HCT116 (cell line): ENCODE measurements around the gene HOMER2. TPM values are rescaled to one million over a fixed set of nuclear protein-coding genes. Genes with fewer than 3 reads are reported as not detected.

Experiments used
- ATAC-seq: fragments of 200-7000 bp; cut with Tn5 transposase; 2 replicates; pipeline ENCODE4 v1.9.1; 2020; ENCODE audit warnings: mild to moderate bottlenecking, moderate library complexity
- BruUV-seq: library from RNA; stranded (reverse); fragments of 400-500 nt; replicated peaks from 2 replicates; lab custom pipeline; 2021; lab: Mats Ljungman, UMichigan
- CTCF ChIA-PET: fragments of 300-600 bp; sonication (Branson Sonifier 250); formaldehyde crosslinking; loops from one replicate; lab custom pipeline; 2021; ENCODE audit warnings: antibody characterized with exemption; lab: Charles Lee
- POLR2A ChIA-PET: fragments of 300-600, 350-600 bp; sonication (Branson Sonifier 250); formaldehyde crosslinking; loops from one replicate; lab custom pipeline; 2021; ENCODE audit warnings: antibody characterized with exemption; lab: Charles Lee
- RAD21 ChIA-PET, 2 experiments: fragments of 300-600 bp; sonication (Branson Sonifier 250); formaldehyde crosslinking; loops; one replicate each; lab custom pipeline; 2023; ENCODE audit warnings: low total read pairs in 2 of 2; ENCODE audit not compliant: uncharacterized antibody in 2 of 2, unreplicated experiment in 2 of 2, low non-redundant PET in 1 of 2; lab: Charles Lee
- DNase-seq: peaks from one replicate; pipeline ENCODE4 v3.0.0-alpha.2; 2010; ENCODE audit warnings: low read depth, low spot score
- H2AFZ ChIP-seq: fragments of 200-600 bp; shearing (Covaris generic), sonication (generic); 2 replicates; pipeline ENCODE4 v1.6.1; 2017; ENCODE audit warnings: low read depth, mixed run types, mixed read lengths, antibody characterized with exemption, low read length; ENCODE audit not compliant: poor library complexity, severe bottlenecking
- H3K27ac ChIP-seq: 2 replicates; pipeline ENCODE4 v1.5.1; 2012; ENCODE audit warnings: low read depth, low read length
- H3K27me3 ChIP-seq: fragments of 200-600 bp; sonication (generic); 2 replicates; pipeline ENCODE4 v1.6.1; 2016; ENCODE audit warnings: mixed run types, low read length, mixed read lengths; ENCODE audit not compliant: insufficient read depth
- H3K36me3 ChIP-seq, 2 experiments: fragments of 200-500 bp in 1 of 2; fragments of 200-600 bp in 1 of 2; sonication (Bioruptor generic) in 1 of 2; sonication (generic) in 1 of 2; 2 replicates each; pipeline versions ENCODE4 v1.5.1 to v1.6.1; 2014 to 2016; ENCODE audit warnings: low read length in 2 of 2, inconsistent platforms in 1 of 2, mixed read lengths in 1 of 2, mixed run types in 1 of 2; ENCODE audit not compliant: insufficient read depth in 2 of 2, control insufficient read depth in 1 of 2
- H3K4me1 ChIP-seq, 2 experiments: fragments of 200-600 bp in 1 of 2; sonication (generic) in 1 of 2; 2 replicates each; pipeline versions ENCODE4 v1.5.1 to v1.6.1; 2012 to 2017; ENCODE audit warnings: low read length in 2 of 2, inconsistent platforms in 1 of 2, mild to moderate bottlenecking in 1 of 2, mixed read lengths in 1 of 2, mixed run types in 1 of 2, moderate library complexity in 1 of 2; ENCODE audit not compliant: insufficient read depth in 2 of 2, control insufficient read depth in 1 of 2
- H3K4me2 ChIP-seq: fragments of 200-600 bp; sonication (generic); 2 replicates; pipeline ENCODE4 v1.6.1; 2017; ENCODE audit warnings: mixed run types, low read length, mixed read lengths
- H3K4me3 ChIP-seq, 2 experiments: fragments of 200-600 bp in 1 of 2; sonication (generic) in 1 of 2; replicated peaks in 1 of 2; 2 replicates each; pipeline ENCODE4 v1.5.1; 2011 to 2016; ENCODE audit warnings: low read length in 2 of 2, control low read depth in 1 of 2, low read depth in 1 of 2, mild to moderate bottlenecking in 1 of 2, mixed read lengths in 1 of 2, mixed run types in 1 of 2
- H3K79me2 ChIP-seq: fragments of 200-600 bp; sonication (generic); 2 replicates; pipeline ENCODE4 v1.6.1; 2017; ENCODE audit warnings: mild to moderate bottlenecking, mixed run types, low read length, moderate library complexity, mixed read lengths; ENCODE audit not compliant: insufficient read depth
- H3K9ac ChIP-seq: fragments of 200-600 bp; sonication (generic); 2 replicates; pipeline ENCODE4 v1.6.1; 2016; ENCODE audit warnings: low read length, mixed read lengths
- H3K9me2 ChIP-seq: fragments of 200-600 bp; sonication (generic), shearing (Covaris generic); 2 replicates; pipeline ENCODE4 v1.6.1; 2017; ENCODE audit warnings: mixed run types, mild to moderate bottlenecking, moderate library complexity; ENCODE audit not compliant: insufficient read depth
- H3K9me3 ChIP-seq, 2 experiments: fragments of 200-500 bp in 1 of 2; fragments of 200-600 bp in 1 of 2; sonication (Bioruptor generic) in 1 of 2; sonication (generic) in 1 of 2; 2 replicates each; pipeline ENCODE4 v1.6.1; 2014 to 2017; ENCODE audit warnings: low read length in 2 of 2, mixed read lengths in 2 of 2, inconsistent platforms in 1 of 2, low read depth in 1 of 2, mild to moderate bottlenecking in 1 of 2, mixed run types in 1 of 2, moderate library complexity in 1 of 2; ENCODE audit not compliant: control insufficient read depth in 1 of 2, insufficient read depth in 1 of 2
- H4K20me1 ChIP-seq: fragments of 200-600 bp; sonication (generic), shearing (Covaris generic); 2 replicates; pipeline ENCODE4 v1.6.1; 2017; ENCODE audit warnings: mixed run types, mild to moderate bottlenecking, moderate library complexity; ENCODE audit not compliant: insufficient read depth
- CBX3 ChIP-seq: IDR thresholded peaks from 2 replicates; pipeline ENCODE4 v1.6.1; 2012; ENCODE audit warnings: low read depth
- CTCF ChIP-seq, 3 experiments: fragments of 200-600 bp in 1 of 3; sonication (generic) in 1 of 3; IDR thresholded peaks in 2 of 3; conservative IDR thresholded peaks in 1 of 3; 2 replicates each; pipeline ENCODE4 v1.5.1; 2012 to 2017; ENCODE audit warnings: low read depth in 2 of 3, low read length in 2 of 3, antibody characterized with exemption in 1 of 3, borderline replicate concordance in 1 of 3, control low read depth in 1 of 3, mild to moderate bottlenecking in 1 of 3, mixed read lengths in 1 of 3, mixed run types in 1 of 3, moderate library complexity in 1 of 3; ENCODE audit not compliant: insufficient read depth in 1 of 3
- EZH2 ChIP-seq: fragments of 200-600 bp; sonication (generic); IDR thresholded peaks from 2 replicates; pipeline ENCODE4 v1.6.1; 2017; ENCODE audit warnings: antibody characterized with exemption, mixed run types
- EZH2phosphoT487 ChIP-seq: fragments of 200-600 bp; IDR thresholded peaks from 2 replicates; pipeline ENCODE4 v1.6.1; 2018; ENCODE audit warnings: antibody characterized with exemption, borderline replicate concordance
- FOSL1 ChIP-seq: IDR thresholded peaks from 2 replicates; pipeline ENCODE4 v1.6.1; 2012; ENCODE audit warnings: low read depth
- JUND ChIP-seq: IDR thresholded peaks from 2 replicates; pipeline ENCODE4 v1.6.1; 2012
- MAX ChIP-seq: IDR thresholded peaks from 2 replicates; pipeline ENCODE4 v1.6.1; 2012
- POLR2A ChIP-seq: IDR thresholded peaks from 2 replicates; pipeline ENCODE4 v1.7.0; 2011; ENCODE audit warnings: borderline replicate concordance; ENCODE audit not compliant: insufficient read depth, insufficient read length; ENCODE audit errors: extremely low read depth
- POLR2AphosphoS5 ChIP-seq: IDR thresholded peaks from 2 replicates; pipeline ENCODE4 v1.6.1; 2011; ENCODE audit warnings: mild to moderate bottlenecking, low read depth, low read length, moderate library complexity
- REST ChIP-seq: IDR thresholded peaks from 2 replicates; pipeline ENCODE4 v1.6.1; 2012; ENCODE audit warnings: low read depth
- SIN3A ChIP-seq: IDR thresholded peaks from 2 replicates; pipeline ENCODE4 v1.6.1; 2012; ENCODE audit warnings: low read depth
- SP1 ChIP-seq: IDR thresholded peaks from 2 replicates; pipeline ENCODE4 v1.6.1; 2012; ENCODE audit warnings: low read depth
- TCF7L2 ChIP-seq: IDR thresholded peaks from 2 replicates; pipeline ENCODE4 v1.7.0; 2011; ENCODE audit warnings: borderline replicate concordance, inconsistent platforms; ENCODE audit not compliant: insufficient read depth, insufficient read length; ENCODE audit errors: extremely low read depth
- YY1 ChIP-seq: IDR thresholded peaks from 2 replicates; pipeline ENCODE4 v1.6.1; 2011; ENCODE audit warnings: low read length, low read depth, moderate library complexity, mild to moderate bottlenecking; ENCODE audit not compliant: insufficient replicate concordance; ENCODE audit errors: extremely low read depth
- ZBTB33 ChIP-seq: IDR thresholded peaks from 2 replicates; pipeline ENCODE4 v1.6.1; 2011; ENCODE audit warnings: mild to moderate bottlenecking, low read length, moderate library complexity; ENCODE audit not compliant: insufficient replicate concordance; ENCODE audit errors: extremely low read depth
- ZNF274 ChIP-seq: fragments of 200-500 bp; sonication (Bioruptor generic); IDR thresholded peaks from 2 replicates; pipeline ENCODE4 v1.6.1; 2014; ENCODE audit warnings: mild to moderate bottlenecking, low read depth, low read length, inconsistent platforms
- intact Hi-C: fragments of 100-400 bp; cut with micrococcal nuclease; formaldehyde crosslinking; loops from 2 replicates; pipeline ENCODE4 v1.10.0; 2022
- total RNA-seq: library from RNA; stranded (reverse); gene quantifications from one replicate; pipeline ENCODE4 v1.2.1, GENCODE V29; 2021; ENCODE audit not compliant: unreplicated experiment

HOMER2 gene
- total RNA-seq, 1 experiment from 2014 or later = 3.9 TPM

GRCh38 chr15:82846621-82847020 lies 105.9 kb downstream of the HOMER2 start:
- Histone ChIP-seq H2AFZ (no peak overlapping the region), H4K20me1 (no peaks in the 10 kb centered on the region), H3K4me2 (no peak overlapping the region), H3K79me2 (no peaks in the 10 kb centered on the region), H3K36me3 (no peaks in the 10 kb centered on the region), H3K9me2 (no peaks in the 10 kb centered on the region), H3K9me3 (no peaks in the 10 kb centered on the region), H3K4me1 (peaks cover 3 to 19% of the 10 kb centered on the region in 2 experiments; a peak in 3 of 4 replicates), H3K9ac (no peak overlapping the region), H3K4me3 (no peak overlapping the region), H3K27ac (no peak overlapping the region), H3K27me3 (no peaks in the 10 kb centered on the region)
- RAD21 ChIA-PET = no interaction called here
- DNase-seq (no peak), ATAC-seq (no peak)
- POLR2A ChIA-PET = no interaction called here
- TF ChIP-seq ZNF274 (no peak), CTCF (IDR thresholded peaks at IDR 0.05 in 2 of 3, conservative IDR thresholded peaks at IDR 0.05 in 1 of 3; ENCODE audit: borderline replicate concordance in 1 of 3, insufficient read depth in 1 of 3, low read depth in 2 of 3, low read length in 2 of 3) (no peak), TCF7L2 (no peak), EZH2 (no peak), REST (no peak), SP1 (no peak), ZBTB33 (no peak), FOSL1 (no peak), POLR2A (no peak), SIN3A (no peak), CBX3 (no peak), POLR2AphosphoS5 (no peak), MAX (no peak), YY1 (no peak), EZH2phosphoT487 (no peak), JUND (no peak)
- intact Hi-C loops = loop anchor here (5.0 kb wide), 1 partner anchor 141 kb away; the partner anchor contains the start of gene RAMAC
- BruUV-seq = no TSS peak
- CTCF ChIA-PET = interaction anchor here (1.2 kb wide), 1 partner anchor 801 kb away, joined by 3 read pairs; the partner anchor contains the start of gene MEX3B
